Lung (tissue), 12 donors: ENCODE data around the gene SCAMP1. TPM values are rescaled to one million over a fixed set of nuclear protein-coding genes. Genes with fewer than 3 reads are reported as not detected.

Source experiments
- ATAC-seq: fragments of 200-7000 bp; cut with Tn5 transposase; one replicate; pipeline ENCODE4 v1.9.1; 2020; ENCODE audit warnings: moderate number of reproducible peaks; ENCODE audit not compliant: insufficient read depth, low FRiP score
- DNase-seq, 3 donors: peaks; one replicate each; pipeline ENCODE4 v3.0.0-alpha.2; 2013 to 2017
- H3K27ac ChIP-seq, 2 donors: one replicate each; pipeline ENCODE4 v1.5.1; 2013; ENCODE audit warnings: mild to moderate bottlenecking in 2 of 2, moderate library complexity in 2 of 2, control low read depth in 1 of 2, inconsistent platforms in 1 of 2, low read depth in 1 of 2, low read length in 1 of 2
- H3K27me3 ChIP-seq, 3 donors: one replicate each; pipeline ENCODE4 v1.5.1; 2013; ENCODE audit warnings: low read length in 2 of 3; ENCODE audit not compliant: control insufficient read depth in 3 of 3, insufficient read depth in 3 of 3
- H3K36me3 ChIP-seq, 4 donors: one replicate each; pipeline ENCODE4 v1.5.1; 2013; ENCODE audit warnings: low read length in 4 of 4, mild to moderate bottlenecking in 1 of 4, moderate library complexity in 1 of 4; ENCODE audit not compliant: control insufficient read depth in 4 of 4, insufficient read depth in 4 of 4
- H3K4me1 ChIP-seq, 5 donors: one replicate each; pipeline ENCODE4 v1.5.1; 2013; ENCODE audit warnings: low read length in 5 of 5, mild to moderate bottlenecking in 2 of 5, moderate library complexity in 1 of 5; ENCODE audit not compliant: control insufficient read depth in 5 of 5, insufficient read depth in 5 of 5
- H3K4me3 ChIP-seq: one replicate; pipeline ENCODE4 v1.5.1; 2013; ENCODE audit warnings: mild to moderate bottlenecking, control low read depth, moderate library complexity
- H3K9ac ChIP-seq, 2 donors: one replicate each; pipeline ENCODE4 v1.5.1; 2013; ENCODE audit warnings: low read length in 2 of 2, control low read depth in 1 of 2; ENCODE audit not compliant: insufficient read depth in 1 of 2
- H3K9me3 ChIP-seq, 4 donors: one replicate each; pipeline ENCODE4 v1.5.1; 2013; ENCODE audit warnings: low read length in 3 of 4, mild to moderate bottlenecking in 1 of 4, moderate library complexity in 1 of 4; ENCODE audit not compliant: control insufficient read depth in 4 of 4, insufficient read depth in 3 of 4
- CTCF ChIP-seq: IDR thresholded peaks from 2 replicates; pipeline ENCODE4 v1.5.1; 2012; ENCODE audit warnings: mild to moderate bottlenecking; ENCODE audit errors: control extremely low read depth, extremely low read depth
- WGBS, 2 donors: extraction: QIAGEN DNeasy Blood & Tissue Kit; methylation state at CpG; one replicate each; pipeline ENCODE4 v1.1.7; 2013; 5-methylcytosine and 5-hydroxymethylcytosine counted together
- polyA plus RNA-seq, 2 donors: library from polyadenylated mRNA; stranded (reverse); fragments of 200-250 nt; gene quantifications; one replicate each; pipeline ENCODE4 v1.2.1, GENCODE V29; 2013
- total RNA-seq, 2 donors: library from RNA; depleted of rRNA in 1 of 2; stranded (reverse); fragments of >200 nt in 1 of 2; gene quantifications; one replicate each; pipeline ENCODE4 v1.2.1, GENCODE V29; 2014 to 2021
- donor health status: control.
- donor health status: control.
- donor health status: Bipolar disorder and iron deficiency.
- donor health status: healthy.
- donor health status: DM: yes; HTN: yes; CAD: no.

Gene SCAMP1
- total and polyA plus RNA-seq, 4 donors: 7.7 to 45.8 (median 16.9) TPM

DNA sequence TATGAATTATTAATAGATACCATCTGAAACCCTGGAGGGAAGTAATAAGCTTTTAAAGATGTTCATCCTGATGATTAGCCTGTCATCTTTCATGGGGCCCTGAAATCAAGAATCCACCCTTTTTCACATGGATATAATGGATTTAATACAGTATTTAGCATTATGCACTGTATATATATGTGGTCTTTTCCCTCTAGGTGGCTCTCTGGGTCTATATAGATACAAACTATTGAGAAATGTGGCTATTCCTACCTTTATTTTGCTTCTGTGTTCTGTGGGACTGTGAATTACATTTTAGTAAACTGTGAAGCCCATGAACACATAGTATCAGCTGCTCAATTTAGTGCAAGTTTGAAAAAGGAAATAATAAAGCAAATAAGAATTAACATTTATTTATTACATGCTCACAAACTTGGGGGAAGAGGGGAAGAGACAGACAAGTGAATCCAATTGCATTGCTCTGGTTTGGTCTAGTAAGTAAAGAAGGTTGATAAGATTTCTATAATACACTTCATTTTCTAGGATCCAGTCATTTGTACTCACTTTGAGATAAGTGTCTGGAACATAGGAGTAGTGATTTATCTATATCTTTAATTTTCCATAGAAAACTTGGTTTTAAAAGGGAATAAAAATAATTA lies 112.2 kb downstream of the SCAMP1 start:
- no peaks in the 10 kb centered on the region for H3K9me3 ChIP-seq
- H3K36me3 ChIP-seq: peaks cover 0 to 6% (median 1%) of the 10 kb centered on the region in 4 donors
- no peak overlapping the region for H3K4me3 ChIP-seq
- no peaks in the 10 kb centered on the region for H3K27me3 ChIP-seq
- ATAC-seq (no peak), DNase-seq (peak in 2 of 3 donors; percentile 33 to 62)
- H3K9ac ChIP-seq: no peak overlapping the region
- no peak for TF ChIP-seq CTCF
- H3K27ac ChIP-seq: no peak overlapping the region
- no peaks in the 10 kb centered on the region for H3K4me1 ChIP-seq

DNA sequence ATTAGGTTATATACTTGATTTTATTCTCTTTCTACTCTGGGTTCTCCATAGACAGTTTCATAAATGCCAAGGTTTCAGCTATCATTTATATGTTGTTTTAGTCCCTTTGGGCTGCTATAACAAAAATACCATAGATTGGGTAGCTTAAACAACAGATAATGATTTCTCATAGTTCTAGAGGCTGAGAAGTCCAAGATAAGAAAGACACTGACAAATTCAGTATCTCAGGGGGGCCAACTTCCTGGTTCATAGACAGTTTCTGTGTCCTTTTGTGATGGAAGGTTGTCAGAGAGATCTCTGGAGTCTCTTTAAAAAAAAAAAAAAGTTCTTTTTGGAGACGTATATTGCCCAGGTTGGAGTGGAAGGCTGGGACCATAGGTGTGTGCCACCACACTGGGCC lies 113.3 kb downstream of the SCAMP1 start:
- no peaks in the 10 kb centered on the region for H3K9me3 ChIP-seq

GRCh38 chr5:78475370-78475769 lies 115.0 kb downstream of the SCAMP1 start:
- 93 to 96% methylated on average over 3 of the region's 3 CpGs for WGBS, 2 donors
- DNase-seq (no peak), ATAC-seq (no peak)
- H3K9me3 ChIP-seq: no peaks in the 10 kb centered on the region
- TF ChIP-seq CTCF: no peak
- H3K27ac ChIP-seq: no peak overlapping the region
- H3K27me3 ChIP-seq: no peaks in the 10 kb centered on the region
- H3K9ac ChIP-seq: no peak overlapping the region
- no peak overlapping the region for H3K4me3 ChIP-seq
- H3K4me1 ChIP-seq: no peaks in the 10 kb centered on the region
- H3K36me3 ChIP-seq: peaks cover 0 to 9% (median 1%) of the 10 kb centered on the region in 4 donors

More for the DNA sequence above, 113.3 kb downstream of the SCAMP1 start:
- DNase-seq (no peak), ATAC-seq (no peak)
- H3K27me3 ChIP-seq: no peaks in the 10 kb centered on the region
- no peak overlapping the region for H3K4me3 ChIP-seq
- no peak for TF ChIP-seq CTCF
- H3K4me1 ChIP-seq: no peaks in the 10 kb centered on the region
- H3K36me3 ChIP-seq: peaks cover 0 to 6% (median 1%) of the 10 kb centered on the region in 4 donors
- no peak overlapping the region for H3K27ac ChIP-seq
- 97 to 100% methylated on average over 1 of the region's 1 CpG for whole genome bisulfite sequencing, 2 donors
- H3K9ac ChIP-seq: no peak overlapping the region

DNA sequence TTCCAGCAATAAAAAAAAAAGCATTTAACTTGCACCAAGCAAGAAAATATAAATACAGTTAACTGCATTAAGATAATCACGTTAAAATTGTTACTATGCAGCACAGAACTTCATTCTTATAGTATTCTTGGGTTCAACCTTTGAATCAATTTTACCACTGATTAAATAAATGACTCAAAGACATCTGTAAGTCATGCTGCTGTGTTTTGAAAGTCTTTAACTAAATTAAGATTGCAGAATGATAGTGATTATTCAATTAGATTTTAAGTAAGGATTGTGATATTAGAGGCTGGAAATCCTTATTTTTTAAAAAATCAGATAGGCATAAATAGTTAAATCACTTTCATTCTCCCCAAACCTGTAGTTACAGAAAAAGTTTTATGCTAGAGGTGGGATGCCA lies 116.4 kb downstream of the SCAMP1 start:
- Histone ChIP-seq H3K9me3 (no peaks in the 10 kb centered on the region), H3K36me3 (peaks cover 0 to 10% (median 2%) of the 10 kb centered on the region in 4 donors), H3K27ac (no peak overlapping the region), H3K9ac (no peak overlapping the region), H3K4me3 (no peak overlapping the region), H3K4me1 (peaks cover 0 to 1% (median 0%) of the 10 kb centered on the region in 5 donors), H3K27me3 (no peaks in the 10 kb centered on the region)
- WGBS, 2 donors: 94% methylated on average over 1 of the region's 1 CpG
- TF ChIP-seq CTCF: no peak
- ATAC-seq: no peak
- DNase-seq: no peak
